Measurements from ENCODE around the gene NOP53. TPM values are rescaled to one million over a fixed set of nuclear protein-coding genes. Genes with fewer than 3 reads are reported as not detected.
A peak's percentile ranks its signal among the peaks of the same experiment; 100 is the strongest.

Gene NOP53
- total and polyA plus RNA-seq, 10 donors = 280 to 858 (median 406) TPM

DNA sequence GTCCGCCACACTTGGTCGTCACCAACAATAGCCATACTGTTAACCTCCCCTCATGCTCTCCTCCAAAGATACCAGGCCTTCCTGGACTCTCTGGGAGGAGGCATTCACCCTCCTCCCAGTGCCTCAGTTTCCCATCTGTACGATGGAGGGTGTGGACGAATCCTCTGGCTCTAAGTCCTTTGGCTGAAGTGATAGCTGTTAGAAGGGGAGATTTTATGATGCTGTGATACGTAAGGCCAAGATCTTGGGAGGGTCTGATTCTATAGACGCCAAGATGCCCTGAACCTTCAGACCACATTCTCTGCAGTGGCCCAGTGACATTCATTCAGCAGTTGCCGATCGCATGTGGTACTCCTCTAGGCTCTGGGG lies 14.8 kb upstream of the NOP53 start:
- TF ChIP-seq POLR2AphosphoS5 (IDR thresholded peaks at IDR 0.05) (no peak), CTCF (IDR thresholded peaks at IDR 0.05 in 8 of 11, conservative IDR thresholded peaks at IDR 0.05 in 3 of 11) (no peak), POLR2A (IDR thresholded peaks at IDR 0.05) (no peak)
- 79 to 86% (median 84%) methylated on average over 8 of the region's 8 CpGs for WGBS, 5 donors
- Histone ChIP-seq H3K4me1 (peaks cover 0 to 49% (median 25%) of the 10 kb centered on the region in 6 donors), H3K36me3 (peaks cover 0 to 30% (median 3%) of the 10 kb centered on the region in 6 donors), H3K27ac (peak overlapping the region in 5 of 8 donors; percentile 71 to 81 (median 77)), H3K27me3 (replicated peaks in 1 of 7) (peaks cover 0 to 29% (median 16%) of the 10 kb centered on the region in 7 donors), H3K4me3 (peak overlapping the region in 1 of 8 donors; percentile 45), H3K9me3 (no peaks in the 10 kb centered on the region)
- intact Hi-C loops (cut with DNase I; ENCODE audit: low total_unique reads) = no loop called here
- DNase-seq = no peak

- intact Hi-C loops (cut with DNase I; ENCODE audit: low total_unique reads) = no loop called here
- H3K27ac ChIP-seq = peak overlapping the region in 4 of 8 donors; percentile 71 to 81 (median 76)
- no peaks in the 10 kb centered on the region for H3K9me3 ChIP-seq
- no peak overlapping the region for H3K4me3 ChIP-seq
- peaks cover 0 to 45% (median 25%) of the 10 kb centered on the region in 6 donors for H3K4me1 ChIP-seq
- H3K36me3 ChIP-seq = peaks cover 0 to 29% (median 1%) of the 10 kb centered on the region in 6 donors
- peaks cover 0 to 29% (median 16%) of the 10 kb centered on the region in 7 donors for H3K27me3 ChIP-seq (replicated peaks in 1 of 7)
- 88 to 92% (median 90%) methylated on average over 8 of the region's 8 CpGs for WGBS, 5 donors
- TF ChIP-seq POLR2A (IDR thresholded peaks at IDR 0.05) (no peak), POLR2AphosphoS5 (IDR thresholded peaks at IDR 0.05) (no peak), CTCF (IDR thresholded peaks at IDR 0.05 in 8 of 11, conservative IDR thresholded peaks at IDR 0.05 in 3 of 11) (no peak)
- DNase-seq = peak; percentile 36
Observed at GRCh38 chr19:47730910-47731309, 14.4 kb upstream of the NOP53 start.

DNA sequence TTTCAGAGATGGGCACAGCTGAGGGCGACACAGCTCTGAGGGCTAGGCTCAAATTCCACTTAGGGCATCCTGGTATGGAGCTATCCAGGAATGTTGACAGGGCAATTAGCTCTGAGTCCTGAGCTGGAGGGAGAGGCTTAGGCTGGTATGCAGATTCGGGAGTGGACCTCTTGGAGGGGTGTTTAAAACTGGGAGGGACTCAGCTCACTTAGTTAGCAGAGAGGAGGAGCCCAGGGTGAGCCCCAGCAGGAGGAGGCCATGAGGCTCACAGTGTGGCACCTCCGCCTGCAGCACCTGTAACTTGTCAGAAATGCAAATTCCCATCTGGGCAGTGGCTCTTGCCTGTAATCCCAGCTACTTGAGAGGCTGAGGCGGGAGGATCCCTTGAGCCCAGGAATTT lies 10.2 kb upstream of the NOP53 start:
- TF ChIP-seq CTCF (IDR thresholded peaks at IDR 0.05 in 8 of 11, conservative IDR thresholded peaks at IDR 0.05 in 3 of 11) (no peak), POLR2AphosphoS5 (IDR thresholded peaks at IDR 0.05) (no peak), POLR2A (IDR thresholded peaks at IDR 0.05) (no peak)
- no peak overlapping the region for H3K27ac ChIP-seq
- 73 to 93% (median 84%) methylated on average over 4 of the region's 4 CpGs for WGBS, 5 donors
- intact Hi-C loops (cut with DNase I; ENCODE audit: low total_unique reads) = no loop called here
- H3K4me1 ChIP-seq = peaks cover 0 to 8% (median 5%) of the 10 kb centered on the region in 6 donors
- no peak for DNase-seq
- H3K27me3 ChIP-seq (replicated peaks in 1 of 7) = peaks cover 0 to 13% (median 3%) of the 10 kb centered on the region in 7 donors
- H3K36me3 ChIP-seq = peaks cover 0 to 48% (median 0%) of the 10 kb centered on the region in 6 donors
- no peaks in the 10 kb centered on the region for H3K9me3 ChIP-seq
- no peak overlapping the region for H3K4me3 ChIP-seq

DNA sequence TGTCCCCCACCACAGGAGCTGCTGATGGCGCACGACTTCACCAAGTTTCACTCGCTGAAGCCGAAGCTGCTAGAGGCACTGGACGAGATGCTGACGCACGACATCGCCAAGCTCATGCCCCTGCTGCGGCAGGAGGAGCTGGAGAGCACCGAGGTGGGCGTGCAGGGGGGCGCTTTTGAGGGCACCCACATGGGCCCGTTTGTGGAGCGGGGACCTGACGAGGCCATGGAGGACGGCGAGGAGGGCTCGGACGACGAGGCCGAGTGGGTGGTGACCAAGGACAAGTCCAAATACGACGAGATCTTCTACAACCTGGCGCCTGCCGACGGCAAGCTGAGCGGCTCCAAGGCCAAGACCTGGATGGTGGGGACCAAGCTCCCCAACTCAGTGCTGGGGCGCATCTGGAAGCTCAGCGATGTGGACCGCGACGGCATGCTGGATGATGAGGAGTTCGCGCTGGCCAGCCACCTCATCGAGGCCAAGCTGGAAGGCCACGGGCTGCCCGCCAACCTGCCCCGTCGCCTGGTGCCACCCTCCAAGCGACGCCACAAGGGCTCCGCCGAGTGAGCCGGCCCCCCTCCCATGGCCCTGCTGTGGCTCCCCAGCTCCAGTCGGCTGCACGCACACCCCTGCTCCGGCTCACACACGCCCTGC lies 4.4 kb upstream of the NOP53 start:
- 86 to 93% (median 90%) methylated on average over 35 to 48 of the region's 48 CpGs for WGBS, 5 donors
- DNase-seq = peak; percentile 76
- H3K4me1 ChIP-seq = peaks cover 9 to 38% (median 31%) of the 10 kb centered on the region in 6 donors
- H3K27ac ChIP-seq = peak overlapping the region in 3 of 8 donors; percentile 85 to 97 (median 89)
- H3K27me3 ChIP-seq (replicated peaks in 1 of 7) = no peaks in the 10 kb centered on the region
- H3K36me3 ChIP-seq = peaks cover 0 to 53% (median 5%) of the 10 kb centered on the region in 6 donors
- TF ChIP-seq POLR2AphosphoS5 (IDR thresholded peaks at IDR 0.05) = peak in 2 of 3 donors; percentile 29 to 53
- TF ChIP-seq POLR2A (IDR thresholded peaks at IDR 0.05) = no peak
- TF ChIP-seq CTCF (IDR thresholded peaks at IDR 0.05 in 8 of 11, conservative IDR thresholded peaks at IDR 0.05 in 3 of 11) = no peak
- H3K9me3 ChIP-seq = no peaks in the 10 kb centered on the region
- no peak overlapping the region for H3K4me3 ChIP-seq
- intact Hi-C loops (cut with DNase I; ENCODE audit: low total_unique reads) = no loop called here

All from spleen (tissue), 11 donors.